CD4-positive, alpha-beta T cell treated with Interferon alpha-2 for 1 hour (primary cell): ENCODE measurements around the gene ZC2HC1B.
"Not testable (repeated sequence)": the region's sequence is repeated elsewhere in the genome, so short reads cannot be mapped to it uniquely, and the experiment has no call there.

Experiments
- DNase-seq, 2 donors: peaks; one replicate each; pipeline ENCODE4 v3.0.0-alpha.2; 2020 to 2022

ZC2HC1B gene

GRCh38 chr6:143864234-143864633 lies at the start of gene ZC2HC1B:
ZC2HC1B (plus strand) TSS chr6:143864474; CDS start chr6:143864540, 66 bp downstream.
- DNase-seq: no peak

GRCh38 chr6:143817621-143818020 lies 46.7 kb upstream of the ZC2HC1B start:
- no peak for DNase-seq

GRCh38 chr6:143821359-143821758 lies 42.9 kb upstream of the ZC2HC1B start:
- DNase-seq: no peak

- DNase-seq: no peak
Measured at GRCh38 chr6:143822584-143823024, 41.7 kb upstream of the ZC2HC1B start.

GRCh38 chr6:143823548-143823947 lies 40.7 kb upstream of the ZC2HC1B start:
- no peak for DNase-seq

GRCh38 chr6:143828572-143828971 lies 35.7 kb upstream of the ZC2HC1B start:
- DNase-seq: no peak

GRCh38 chr6:143836150-143836549 lies 28.1 kb upstream of the ZC2HC1B start:
- no peak for DNase-seq

- DNase-seq: no peak
Measured at GRCh38 chr6:143838395-143838794, 25.9 kb upstream of the ZC2HC1B start.

- no peak for DNase-seq
Measured at GRCh38 chr6:143839196-143839595, 25.1 kb upstream of the ZC2HC1B start.

GRCh38 chr6:143840595-143841265 lies 23.5 kb upstream of the ZC2HC1B start:
- no peak for DNase-seq

GRCh38 chr6:143842461-143842901 lies 21.8 kb upstream of the ZC2HC1B start:
- no peak for DNase-seq

GRCh38 chr6:143842902-143843676 lies 21.2 kb upstream of the ZC2HC1B start, which contains the start of gene LTV1:
LTV1 (plus strand) TSS chr6:143843338; CDS start chr6:143843478, 140 bp downstream.
- peak; percentile 92 to 94 for DNase-seq

GRCh38 chr6:143843677-143843999 lies 20.6 kb upstream of the ZC2HC1B start:
- DNase-seq: no peak

- DNase-seq: peak in 1 of 2 donors; percentile 5
Measured at GRCh38 chr6:143844006-143844405, 20.3 kb upstream of the ZC2HC1B start.

GRCh38 chr6:143845033-143845432 lies 19.2 kb upstream of the ZC2HC1B start:
- DNase-seq: no peak

- DNase-seq: not testable (repeated sequence)
Measured at GRCh38 chr6:143851706-143852105, 12.6 kb upstream of the ZC2HC1B start.

GRCh38 chr6:143855057-143855456 lies 9.2 kb upstream of the ZC2HC1B start:
- DNase-seq: not testable (repeated sequence)

GRCh38 chr6:143856762-143857161 lies 7.5 kb upstream of the ZC2HC1B start:
- not testable (repeated sequence) for DNase-seq

GRCh38 chr6:143857651-143858050 lies 6.6 kb upstream of the ZC2HC1B start:
- DNase-seq: no peak

- DNase-seq: no peak
Measured at GRCh38 chr6:143859891-143860660, 4.2 kb upstream of the ZC2HC1B start.

- no peak for DNase-seq
Measured at GRCh38 chr6:143863771-143864170, 503 bp upstream of the ZC2HC1B start.

GRCh38 chr6:143867236-143867635 lies 3.0 kb downstream of the ZC2HC1B start:
- DNase-seq: no peak

- DNase-seq: not testable (repeated sequence)
Measured at GRCh38 chr6:143868808-143869207, 4.5 kb downstream of the ZC2HC1B start.
